ENCODE results near the gene EHF.

EHF gene

DNA sequence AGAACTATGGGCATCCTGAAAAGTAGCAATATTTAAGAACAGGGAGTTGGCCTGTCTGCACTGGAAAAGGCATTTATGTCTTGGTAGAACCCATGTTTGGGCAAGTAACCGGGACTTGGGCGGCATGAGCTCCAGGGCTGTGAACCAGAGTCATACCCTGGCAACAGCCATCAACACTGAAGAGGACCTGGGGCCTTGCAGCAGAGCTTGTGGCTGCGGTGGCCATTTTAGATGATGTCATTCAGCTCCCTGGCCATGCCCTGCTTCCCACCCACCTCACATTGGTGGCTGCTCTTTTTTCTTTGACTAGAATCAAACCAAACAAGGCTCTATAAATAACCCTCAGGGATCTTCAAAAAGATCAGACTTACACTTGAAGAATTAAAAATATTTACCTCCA, 26.6 kb downstream of the EHF start:
- H3K9me2 ChIP-seq (replicated peaks; ENCODE audit: control insufficient read depth, low read length) = no peaks in the 10 kb centered on the region
- H3K4me2 ChIP-seq (ENCODE audit: low read length) = no peak overlapping the region
- H3K27me3 ChIP-seq (ENCODE audit: control insufficient read depth, low read length) = no peaks in the 10 kb centered on the region
- no peaks in the 10 kb centered on the region for H3K36me3 ChIP-seq (ENCODE audit: control insufficient read depth, low read length)
- no peak overlapping the region for H3K4me3 ChIP-seq (ENCODE audit: low read length)
- TF ChIP-seq EZH2phosphoT487 (IDR thresholded peaks at IDR 0.05; ENCODE audit: borderline replicate concordance, low read length) = no peak
- TF ChIP-seq, protein P1, sequence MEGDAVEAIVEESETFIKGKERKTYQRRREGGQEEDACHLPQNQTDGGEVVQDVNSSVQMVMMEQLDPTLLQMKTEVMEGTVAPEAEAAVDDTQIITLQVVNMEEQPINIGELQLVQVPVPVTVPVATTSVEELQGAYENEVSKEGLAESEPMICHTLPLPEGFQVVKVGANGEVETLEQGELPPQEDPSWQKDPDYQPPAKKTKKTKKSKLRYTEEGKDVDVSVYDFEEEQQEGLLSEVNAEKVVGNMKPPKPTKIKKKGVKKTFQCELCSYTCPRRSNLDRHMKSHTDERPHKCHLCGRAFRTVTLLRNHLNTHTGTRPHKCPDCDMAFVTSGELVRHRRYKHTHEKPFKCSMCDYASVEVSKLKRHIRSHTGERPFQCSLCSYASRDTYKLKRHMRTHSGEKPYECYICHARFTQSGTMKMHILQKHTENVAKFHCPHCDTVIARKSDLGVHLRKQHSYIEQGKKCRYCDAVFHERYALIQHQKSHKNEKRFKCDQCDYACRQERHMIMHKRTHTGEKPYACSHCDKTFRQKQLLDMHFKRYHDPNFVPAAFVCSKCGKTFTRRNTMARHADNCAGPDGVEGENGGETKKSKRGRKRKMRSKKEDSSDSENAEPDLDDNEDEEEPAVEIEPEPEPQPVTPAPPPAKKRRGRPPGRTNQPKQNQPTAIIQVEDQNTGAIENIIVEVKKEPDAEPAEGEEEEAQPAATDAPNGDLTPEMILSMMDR (IDR thresholded peaks at IDR 0.05; ENCODE audit: low read depth, low read length, poor library complexity, severe bottlenecking) = no peak
- no peaks in the 10 kb centered on the region for H3K9me3 ChIP-seq (ENCODE audit: control insufficient read depth, insufficient read depth, low read length)
- H3K79me2 ChIP-seq (ENCODE audit: control insufficient read depth, low read length) = no peaks in the 10 kb centered on the region
- H3K4me1 ChIP-seq (ENCODE audit: control insufficient read depth, low read length) = peaks cover 5% of the 10 kb centered on the region
- H3F3A ChIP-seq (ENCODE audit: control insufficient read depth, insufficient read depth) = no peaks in the 10 kb centered on the region
- no peaks in the 10 kb centered on the region for H4K20me1 ChIP-seq (ENCODE audit: control insufficient read depth, insufficient read depth, low read depth, low read length)
- no peak overlapping the region for H3K27ac ChIP-seq (ENCODE audit: low read depth, low read length)

DNA sequence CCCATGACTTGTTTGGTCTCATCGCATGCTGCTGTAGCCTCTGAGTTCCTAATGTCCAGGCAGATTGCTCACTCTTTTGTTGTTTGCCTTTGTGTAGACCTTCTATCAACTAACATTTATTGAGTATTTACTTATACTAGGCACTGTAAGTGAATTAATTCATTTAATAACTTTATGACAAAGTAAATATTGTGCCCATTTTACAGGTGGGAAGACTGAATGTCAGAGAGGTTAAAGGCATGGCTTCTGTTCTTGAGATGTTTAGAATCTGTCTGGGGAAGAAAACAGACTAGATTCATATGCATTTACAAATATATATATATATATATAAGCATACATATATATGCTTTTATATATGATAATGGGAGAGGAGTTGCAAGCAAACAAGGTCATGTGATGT, 27.1 kb downstream of the EHF start:
- H3F3A ChIP-seq (ENCODE audit: control insufficient read depth, insufficient read depth) = no peaks in the 10 kb centered on the region
- H3K4me1 ChIP-seq (ENCODE audit: control insufficient read depth, low read length) = peaks cover 10% of the 10 kb centered on the region
- TF ChIP-seq, protein P1 (IDR thresholded peaks at IDR 0.05; ENCODE audit: low read depth, low read length, poor library complexity, severe bottlenecking) = no peak
- TF ChIP-seq EZH2phosphoT487 (IDR thresholded peaks at IDR 0.05; ENCODE audit: borderline replicate concordance, low read length) = no peak
- H3K4me2 ChIP-seq (ENCODE audit: low read length) = no peak overlapping the region
- H3K79me2 ChIP-seq (ENCODE audit: control insufficient read depth, low read length) = no peaks in the 10 kb centered on the region
- no peaks in the 10 kb centered on the region for H4K20me1 ChIP-seq (ENCODE audit: control insufficient read depth, insufficient read depth, low read depth, low read length)
- no peaks in the 10 kb centered on the region for H3K9me2 ChIP-seq (replicated peaks; ENCODE audit: control insufficient read depth, low read length)
- H3K4me3 ChIP-seq (ENCODE audit: low read length) = no peak overlapping the region
- H3K36me3 ChIP-seq (ENCODE audit: control insufficient read depth, low read length) = no peaks in the 10 kb centered on the region
- H3K9me3 ChIP-seq (ENCODE audit: control insufficient read depth, insufficient read depth, low read length) = no peaks in the 10 kb centered on the region
- no peaks in the 10 kb centered on the region for H3K27me3 ChIP-seq (ENCODE audit: control insufficient read depth, low read length)
- H3K27ac ChIP-seq (ENCODE audit: low read depth, low read length) = no peak overlapping the region

DNA sequence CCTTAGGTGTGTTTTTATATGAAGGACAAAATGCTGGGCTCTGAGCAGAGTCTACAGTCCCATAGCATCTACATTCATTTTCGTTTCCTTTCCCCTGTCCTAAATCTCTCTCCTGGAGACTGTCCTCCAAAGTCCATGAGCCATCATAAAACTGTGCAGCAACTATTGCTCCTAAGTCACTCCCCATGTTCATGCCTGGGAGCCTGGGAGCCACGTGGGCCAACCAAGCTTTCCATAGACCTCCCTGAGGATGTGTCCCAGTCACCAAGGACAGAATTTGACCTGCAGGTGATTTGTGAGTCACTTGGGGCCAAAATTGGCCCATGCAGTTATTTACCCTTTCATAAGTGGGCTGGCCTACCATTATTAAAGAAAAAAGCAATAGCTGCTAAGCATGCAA, 28.7 kb downstream of the EHF start:
- Histone ChIP-seq H3K27me3 (ENCODE audit: control insufficient read depth, low read length) (no peaks in the 10 kb centered on the region), H3K79me2 (ENCODE audit: control insufficient read depth, low read length) (no peaks in the 10 kb centered on the region), H3K27ac (ENCODE audit: low read depth, low read length) (no peak overlapping the region), H4K20me1 (ENCODE audit: control insufficient read depth, insufficient read depth, low read depth, low read length) (no peaks in the 10 kb centered on the region), H3K4me1 (ENCODE audit: control insufficient read depth, low read length) (peaks cover 25% of the 10 kb centered on the region), H3K4me2 (ENCODE audit: low read length) (no peak overlapping the region), H3F3A (ENCODE audit: control insufficient read depth, insufficient read depth) (no peaks in the 10 kb centered on the region), H3K4me3 (ENCODE audit: low read length) (no peak overlapping the region), H3K9me3 (ENCODE audit: control insufficient read depth, insufficient read depth, low read length) (no peaks in the 10 kb centered on the region), H3K36me3 (ENCODE audit: control insufficient read depth, low read length) (no peaks in the 10 kb centered on the region), H3K9me2 (replicated peaks; ENCODE audit: control insufficient read depth, low read length) (no peaks in the 10 kb centered on the region)
- TF ChIP-seq, protein P1 (IDR thresholded peaks at IDR 0.05; ENCODE audit: low read depth, low read length, poor library complexity, severe bottlenecking) = no peak
- TF ChIP-seq EZH2phosphoT487 (IDR thresholded peaks at IDR 0.05; ENCODE audit: borderline replicate concordance, low read length) = no peak

DNA sequence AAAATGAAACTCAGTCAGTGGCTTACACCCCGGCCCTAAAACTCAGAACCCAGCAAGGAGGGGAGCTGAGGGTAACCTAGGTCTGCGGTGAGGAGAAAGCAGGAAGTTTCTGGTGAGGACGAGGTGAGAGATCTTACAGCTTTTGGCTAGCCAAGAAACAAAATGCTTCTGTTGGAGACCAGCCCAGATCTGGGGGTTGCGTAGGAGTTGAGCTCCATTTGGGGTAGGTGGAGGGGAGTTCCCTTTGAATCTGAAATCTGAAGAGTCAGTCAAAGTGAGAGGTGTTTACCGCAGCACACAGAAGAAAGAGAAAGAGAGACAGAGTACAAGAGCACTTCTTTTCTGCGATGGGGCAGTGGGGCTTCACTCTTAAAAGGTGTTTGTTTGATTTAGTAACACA, 29.6 kb downstream of the EHF start:
- H3K4me1 ChIP-seq (ENCODE audit: control insufficient read depth, low read length) = peaks cover 25% of the 10 kb centered on the region
- no peak overlapping the region for H3K27ac ChIP-seq (ENCODE audit: low read depth, low read length)
- no peaks in the 10 kb centered on the region for H3K9me3 ChIP-seq (ENCODE audit: control insufficient read depth, insufficient read depth, low read length)
- H3F3A ChIP-seq (ENCODE audit: control insufficient read depth, insufficient read depth) = no peaks in the 10 kb centered on the region
- H3K79me2 ChIP-seq (ENCODE audit: control insufficient read depth, low read length) = no peaks in the 10 kb centered on the region
- H3K27me3 ChIP-seq (ENCODE audit: control insufficient read depth, low read length) = no peaks in the 10 kb centered on the region
- no peak overlapping the region for H3K4me3 ChIP-seq (ENCODE audit: low read length)
- no peak overlapping the region for H3K4me2 ChIP-seq (ENCODE audit: low read length)
- no peaks in the 10 kb centered on the region for H3K36me3 ChIP-seq (ENCODE audit: control insufficient read depth, low read length)
- H4K20me1 ChIP-seq (ENCODE audit: control insufficient read depth, insufficient read depth, low read depth, low read length) = no peaks in the 10 kb centered on the region
- no peak for TF ChIP-seq EZH2phosphoT487 (IDR thresholded peaks at IDR 0.05; ENCODE audit: borderline replicate concordance, low read length)
- TF ChIP-seq, protein P1 (IDR thresholded peaks at IDR 0.05; ENCODE audit: low read depth, low read length, poor library complexity, severe bottlenecking) = no peak
- H3K9me2 ChIP-seq (replicated peaks; ENCODE audit: control insufficient read depth, low read length) = no peaks in the 10 kb centered on the region

Measured in DOHH2 (cell line).